Astrocyte of the cerebellum (primary cell): ENCODE results near the gene OTOP1.
"Not testable (repeated sequence)": the region's sequence is repeated elsewhere in the genome, so short reads cannot be mapped to it uniquely, and the experiment has no call there.

Source experiments
- DNase-seq: peaks from one replicate; pipeline ENCODE4 v3.0.0-alpha.2; 2011; ENCODE audit warnings: low read depth
- H3K4me3 ChIP-seq: 2 replicates; pipeline ENCODE4 v1.5.1; 2011; ENCODE audit warnings: mild to moderate bottlenecking, low read depth, low read length, moderate library complexity
- in situ Hi-C: cut with HindIII; loops from 2 replicates; pipeline ENCODE4 v1.10.0; 2017; ENCODE audit warnings: low sequenced_read_pairs
- TF ChIP-seq, protein P1 (sequence below): IDR thresholded peaks from 2 replicates; pipeline ENCODE4 v1.5.1; 2012; ENCODE audit warnings: low read length, low read depth, moderate library complexity, mild to moderate bottlenecking; ENCODE audit errors: missing control alignments

OTOP1 gene

DNA sequence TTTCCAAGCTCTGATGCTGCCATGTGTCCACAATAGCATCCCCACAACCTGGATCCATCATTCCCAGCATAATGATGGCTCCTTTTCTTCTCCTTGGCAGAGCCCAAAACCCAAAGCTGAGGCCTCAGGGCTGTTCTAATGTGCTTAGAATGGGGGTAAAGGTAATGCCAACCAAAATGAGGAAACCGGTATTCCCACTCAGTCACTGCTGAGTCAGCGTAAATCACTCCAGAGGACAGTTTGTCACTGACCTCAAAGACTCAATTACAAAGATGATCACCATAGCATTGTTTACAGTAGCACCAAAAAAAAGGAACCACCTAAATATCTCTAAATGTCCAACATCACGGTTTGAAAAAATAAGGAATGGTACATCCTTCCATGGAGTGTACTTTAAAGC, 41.2 kb downstream of the OTOP1 start:
- DNase-seq = no peak
- in situ Hi-C loops = no loop called here
- TF ChIP-seq, protein P1, sequence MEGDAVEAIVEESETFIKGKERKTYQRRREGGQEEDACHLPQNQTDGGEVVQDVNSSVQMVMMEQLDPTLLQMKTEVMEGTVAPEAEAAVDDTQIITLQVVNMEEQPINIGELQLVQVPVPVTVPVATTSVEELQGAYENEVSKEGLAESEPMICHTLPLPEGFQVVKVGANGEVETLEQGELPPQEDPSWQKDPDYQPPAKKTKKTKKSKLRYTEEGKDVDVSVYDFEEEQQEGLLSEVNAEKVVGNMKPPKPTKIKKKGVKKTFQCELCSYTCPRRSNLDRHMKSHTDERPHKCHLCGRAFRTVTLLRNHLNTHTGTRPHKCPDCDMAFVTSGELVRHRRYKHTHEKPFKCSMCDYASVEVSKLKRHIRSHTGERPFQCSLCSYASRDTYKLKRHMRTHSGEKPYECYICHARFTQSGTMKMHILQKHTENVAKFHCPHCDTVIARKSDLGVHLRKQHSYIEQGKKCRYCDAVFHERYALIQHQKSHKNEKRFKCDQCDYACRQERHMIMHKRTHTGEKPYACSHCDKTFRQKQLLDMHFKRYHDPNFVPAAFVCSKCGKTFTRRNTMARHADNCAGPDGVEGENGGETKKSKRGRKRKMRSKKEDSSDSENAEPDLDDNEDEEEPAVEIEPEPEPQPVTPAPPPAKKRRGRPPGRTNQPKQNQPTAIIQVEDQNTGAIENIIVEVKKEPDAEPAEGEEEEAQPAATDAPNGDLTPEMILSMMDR = no peak

DNA sequence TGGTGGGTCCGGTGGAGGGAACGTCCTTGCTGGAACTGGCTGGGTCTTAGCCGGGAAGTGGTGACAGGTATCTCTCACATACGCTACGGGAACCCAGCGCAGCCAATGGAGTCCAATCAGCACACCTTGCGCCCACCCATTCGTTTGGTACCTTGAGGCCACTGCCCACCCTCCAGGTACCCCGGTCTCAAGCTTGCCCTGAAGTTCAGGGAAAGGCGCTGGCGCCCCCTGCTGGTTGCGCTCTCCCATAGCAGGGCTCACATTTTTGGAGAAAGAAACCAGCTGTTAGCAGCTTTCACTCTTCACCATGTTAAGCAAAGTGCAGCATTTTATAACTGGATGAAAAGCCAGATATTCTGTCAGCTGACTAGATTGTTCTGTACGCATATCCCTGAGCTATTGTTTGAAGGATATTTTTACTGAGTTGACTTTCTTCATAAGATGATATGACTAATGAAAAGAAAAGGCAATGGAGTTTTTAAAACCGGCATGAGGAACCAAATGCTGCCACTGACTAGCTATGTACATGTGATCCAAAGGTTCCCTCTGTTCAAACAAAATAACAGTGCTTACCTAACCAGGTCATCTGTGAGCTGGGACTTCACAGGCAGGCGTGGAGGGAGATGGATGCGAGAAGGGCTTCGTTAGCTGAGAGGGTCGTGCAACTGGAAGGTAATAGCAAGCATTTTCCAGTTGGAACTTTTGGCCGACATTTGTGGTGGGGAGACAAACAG, 43.7 kb downstream of the OTOP1 start:
- DNase-seq = no peak
- H3K4me3 ChIP-seq = no peak overlapping the region
- TF ChIP-seq, protein P1 = peak; percentile 54
- in situ Hi-C loops = no loop called here

More for the DNA sequence above, 41.2 kb downstream of the OTOP1 start:
- no peak overlapping the region for H3K4me3 ChIP-seq

DNA sequence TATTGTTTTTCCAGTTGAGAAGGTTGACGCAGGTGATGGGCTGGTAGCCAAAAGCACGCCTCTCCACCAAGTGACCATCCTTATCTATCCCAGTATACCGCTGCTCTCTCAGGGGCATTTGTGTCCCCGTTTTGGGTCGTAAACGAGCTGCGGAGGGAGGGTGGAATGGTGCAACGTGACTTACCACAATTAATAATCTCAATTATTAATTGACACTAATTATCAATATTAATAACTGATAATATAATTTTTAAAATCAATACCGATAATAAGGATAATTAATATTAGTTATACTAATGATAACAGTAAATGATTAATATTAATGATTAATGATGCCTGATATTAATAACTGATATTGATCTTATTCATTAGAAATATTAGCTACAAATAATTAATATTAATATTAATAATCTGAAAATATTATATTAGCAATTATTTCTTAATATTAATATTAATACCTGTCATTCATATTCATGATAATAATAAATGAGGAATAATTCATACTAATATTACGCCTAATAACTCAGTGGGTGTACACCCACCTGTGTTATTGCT, 56.1 kb downstream of the OTOP1 start:
- in situ Hi-C loops = no loop called here
- H3K4me3 ChIP-seq = no peak overlapping the region
- TF ChIP-seq, protein P1 = no peak

DNA sequence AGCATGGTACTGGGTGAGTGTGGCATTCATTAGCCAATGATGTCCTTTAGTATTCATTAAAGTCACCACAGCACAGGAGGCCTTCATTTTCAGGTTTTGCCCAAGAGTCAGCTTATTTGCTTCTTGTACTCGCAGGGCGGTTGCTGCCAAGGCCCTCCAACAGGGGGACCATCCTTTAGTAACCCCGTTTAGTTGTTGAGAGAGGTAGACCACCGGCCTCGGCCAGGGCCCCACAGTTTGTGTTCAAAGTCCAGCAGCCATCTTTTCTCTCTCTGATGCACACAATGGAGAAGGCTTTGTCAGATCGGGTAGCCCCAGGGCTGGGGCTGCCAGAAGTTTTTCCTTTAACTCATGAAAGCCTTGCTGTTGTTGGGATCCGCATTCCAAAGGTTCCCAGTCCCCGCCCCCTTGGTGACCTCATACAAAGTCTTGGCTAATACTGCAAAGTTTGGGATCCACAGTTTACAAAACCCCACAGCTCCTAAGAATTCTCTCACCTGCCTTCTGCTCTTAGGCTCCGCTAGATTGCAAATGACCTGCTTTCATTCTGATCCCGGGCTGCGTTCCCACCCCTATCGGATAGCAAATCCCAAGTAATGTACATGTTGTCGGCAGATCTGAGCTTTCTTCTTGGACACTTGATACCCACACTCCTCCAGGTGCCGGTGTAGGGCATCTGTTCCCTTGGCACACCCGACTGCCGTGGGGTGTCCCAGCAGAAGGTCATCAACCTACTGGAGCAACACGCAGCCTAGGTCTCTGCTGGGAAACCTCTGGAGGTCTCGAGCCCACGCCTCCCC, 58.5 kb downstream of the OTOP1 start:
- DNase-seq, H3K4me3 ChIP-seq, in situ Hi-C loops: not testable (repeated sequence)

More for the DNA sequence above, 56.1 kb downstream of the OTOP1 start:
- DNase-seq = no peak

DNA sequence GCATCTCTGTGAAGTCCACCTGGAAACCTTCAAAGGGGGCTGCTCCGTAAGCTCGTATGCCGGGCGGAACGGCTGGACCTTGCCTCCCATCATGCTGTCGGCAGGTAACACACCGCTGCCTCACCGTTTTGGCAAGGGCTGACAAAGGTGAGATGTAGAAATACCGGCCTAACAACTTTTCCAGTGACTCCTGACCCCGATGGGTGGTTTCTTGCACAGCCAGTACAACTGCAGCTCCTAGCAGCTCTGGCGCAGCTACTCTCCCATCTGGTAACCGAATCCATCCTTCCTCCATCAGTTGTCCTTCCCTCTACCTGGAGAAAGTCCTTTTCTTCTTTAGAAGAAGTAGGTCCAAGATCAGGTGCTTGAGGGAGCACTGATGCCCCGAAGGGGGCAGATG, 59.7 kb downstream of the OTOP1 start:
- in situ Hi-C loops, H3K4me3 ChIP-seq, DNase-seq: not testable (repeated sequence)

DNA sequence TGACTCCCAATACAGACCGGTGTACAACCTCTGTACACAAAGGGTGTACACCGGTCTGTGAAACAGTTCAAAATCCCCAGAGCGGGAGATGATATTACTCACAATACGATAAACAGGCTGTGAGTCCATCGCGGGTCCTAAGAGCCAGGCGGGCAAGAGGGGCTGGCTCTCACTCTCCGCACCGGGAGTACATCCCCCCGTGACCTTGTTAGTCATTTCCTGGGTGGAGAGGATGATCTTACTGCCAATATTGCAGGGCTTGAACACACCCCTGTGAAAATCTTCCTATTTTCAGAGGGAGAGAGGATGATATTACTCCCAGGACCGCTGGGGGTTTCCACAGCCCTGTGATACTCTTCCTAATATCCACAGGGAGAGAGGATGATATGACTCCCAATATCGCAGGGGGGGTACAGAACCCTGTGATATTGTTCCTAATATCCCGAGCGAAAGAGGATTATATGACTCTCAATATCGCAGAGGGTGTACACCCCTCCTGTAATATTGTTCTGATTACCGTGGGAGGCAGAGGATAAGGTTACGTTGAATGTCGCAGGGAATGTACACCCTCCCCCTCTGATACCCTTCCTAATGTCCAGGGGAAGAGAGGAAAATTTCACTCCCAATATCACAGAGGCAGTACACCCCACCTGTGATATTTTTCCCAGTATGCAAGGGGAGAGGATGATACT, 60.9 kb downstream of the OTOP1 start:
- in situ Hi-C loops, H3K4me3 ChIP-seq, DNase-seq: not testable (repeated sequence)

DNA sequence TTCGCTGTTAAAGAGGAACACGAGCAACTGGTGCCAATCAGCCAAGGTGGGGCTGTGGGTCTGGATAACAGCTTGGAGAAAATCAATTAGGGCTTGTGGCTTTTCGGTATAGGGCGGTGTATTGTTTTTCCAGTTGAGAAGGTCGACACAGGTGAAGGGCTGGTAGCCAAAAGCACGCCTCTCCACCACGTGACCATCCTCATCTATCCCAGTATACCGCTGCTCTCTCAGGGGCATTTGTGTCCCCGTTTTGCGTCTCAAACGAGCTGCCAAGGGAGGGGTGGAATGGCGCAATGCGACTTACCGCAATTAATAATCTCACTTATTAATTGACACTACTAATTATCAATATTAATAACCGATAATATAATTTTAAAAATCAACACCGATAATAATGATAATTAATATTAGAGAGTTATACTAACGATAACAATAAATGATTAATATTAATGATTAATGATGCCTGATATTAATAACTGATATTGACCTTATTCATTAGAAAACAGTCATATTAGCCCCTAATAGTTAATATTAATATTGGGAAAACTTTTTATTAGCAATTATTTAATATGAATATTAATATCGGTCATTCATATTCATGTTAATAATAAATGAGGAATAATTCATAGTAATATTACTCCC, 62.1 kb downstream of the OTOP1 start:
- H3K4me3 ChIP-seq, DNase-seq, in situ Hi-C loops: not testable (repeated sequence)

DNA sequence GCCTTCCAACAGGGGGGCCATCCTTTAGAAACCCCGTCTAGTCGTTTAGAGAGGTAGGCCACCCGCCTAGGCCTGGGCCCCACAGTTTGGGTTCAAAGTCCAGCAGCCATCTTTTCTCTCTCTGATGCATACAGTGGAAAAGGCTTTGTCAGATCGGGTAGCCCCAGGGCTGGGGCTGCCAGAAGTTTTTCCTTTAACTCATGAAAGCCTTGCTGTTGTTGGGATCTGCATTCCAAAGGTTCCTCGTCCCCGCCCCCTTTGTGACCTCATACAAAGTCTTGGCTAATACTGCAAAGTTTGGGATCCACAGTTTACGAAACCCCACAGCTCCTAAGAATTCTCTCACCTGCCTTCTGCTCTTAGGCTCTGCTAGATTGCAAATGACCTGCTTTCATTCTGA, 64.5 kb downstream of the OTOP1 start:
- DNase-seq, in situ Hi-C loops: not testable (repeated sequence)

DNA sequence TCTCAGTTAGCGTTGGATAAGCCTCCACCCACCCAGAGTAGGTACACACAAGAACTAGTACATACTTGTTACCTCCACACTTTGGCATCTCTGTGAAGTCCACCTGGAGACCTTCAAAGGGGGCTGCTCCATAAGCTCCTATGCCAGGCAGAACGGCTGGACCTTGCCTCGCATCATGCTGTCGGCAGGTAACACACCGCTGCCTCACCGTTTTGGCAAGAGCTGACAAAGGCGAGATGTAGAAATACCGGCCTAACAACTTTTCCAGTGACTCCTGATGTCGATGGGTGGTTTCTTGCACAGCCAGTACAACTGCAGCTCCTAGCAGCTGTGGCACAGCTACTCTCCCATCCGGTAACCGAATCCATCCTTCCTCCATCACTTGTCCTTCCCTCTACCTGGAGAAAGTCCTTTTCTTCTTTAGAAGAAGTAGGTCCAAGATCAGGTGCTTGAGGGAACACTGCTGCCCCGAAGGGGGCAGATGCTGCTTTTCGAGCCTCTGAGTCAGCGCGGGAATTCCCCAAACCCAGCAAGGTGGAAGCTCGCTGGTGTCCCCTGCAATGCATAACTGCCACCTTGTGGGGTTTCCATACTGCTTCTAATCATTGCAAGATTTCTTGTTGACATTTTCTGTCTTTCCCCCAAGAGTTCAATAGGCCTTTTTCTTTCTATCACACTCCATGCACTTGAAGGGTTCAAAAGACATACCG, 65.6 kb downstream of the OTOP1 start:
- DNase-seq, in situ Hi-C loops, H3K4me3 ChIP-seq: not testable (repeated sequence)

More for the DNA sequence above, 64.5 kb downstream of the OTOP1 start:
- not testable (repeated sequence) for H3K4me3 ChIP-seq
